Suprapubic skin (tissue), 4 donors: ENCODE results near the gene PRORP. TPM values are rescaled to one million over a fixed set of nuclear protein-coding genes. Genes with fewer than 3 reads are reported as not detected.

Source experiments
- DNase-seq, 2 donors: peaks; one replicate each; pipeline ENCODE4 v3.0.0-alpha.2; 2019; ENCODE audit warnings: low spot score in 2 of 2
- H3K27ac ChIP-seq: fragments of 200-600 bp; sonication (generic); one replicate; pipeline ENCODE4 v1.5.1; 2019
- H3K27me3 ChIP-seq: fragments of 200-600 bp; sonication (generic); one replicate; pipeline ENCODE4 v1.5.1; 2019
- H3K36me3 ChIP-seq: fragments of 200-600 bp; sonication (generic); one replicate; pipeline ENCODE4 v1.5.1; 2019
- H3K4me1 ChIP-seq: fragments of 200-600 bp; sonication (generic); one replicate; pipeline ENCODE4 v1.5.1; 2019
- H3K4me3 ChIP-seq: fragments of 200-600 bp; sonication (generic); one replicate; pipeline ENCODE4 v1.5.1; 2019; ENCODE audit warnings: mild to moderate bottlenecking
- H3K9me3 ChIP-seq: fragments of 200-600 bp; sonication (generic); one replicate; pipeline ENCODE4 v1.5.1; 2019
- CTCF ChIP-seq, 2 donors: fragments of 200-600 bp in 1 of 2; fragments of 450-650 bp in 1 of 2; sonication (generic) in 1 of 2; IDR thresholded peaks; one replicate each; pipeline ENCODE4 v1.5.1; 2016 to 2019; ENCODE audit warnings: antibody characterized with exemption in 2 of 2, mild to moderate bottlenecking in 1 of 2, moderate library complexity in 1 of 2
- EP300 ChIP-seq: sonication (generic); formaldehyde crosslinking; IDR thresholded peaks from one replicate; pipeline ENCODE4 v1.6.1; 2017; ENCODE audit warnings: antibody characterized with exemption
- POLR2A ChIP-seq, 2 donors: fragments of 450-650 bp; IDR thresholded peaks; one replicate each; pipeline ENCODE4 v1.6.1; 2017; ENCODE audit warnings: antibody characterized with exemption in 2 of 2, mild to moderate bottlenecking in 2 of 2, moderate library complexity in 2 of 2
- POLR2AphosphoS5 ChIP-seq, 3 donors: sonication (generic); formaldehyde crosslinking; IDR thresholded peaks; one replicate each; pipeline ENCODE4 v1.6.1; 2017; ENCODE audit warnings: antibody characterized with exemption in 3 of 3
- WGBS: methylation state at CpG from one replicate; pipeline ENCODE4 v1.1.5; 2018; 5-methylcytosine and 5-hydroxymethylcytosine counted together
- total RNA-seq, 4 donors: library from RNA; depleted of rRNA; stranded (reverse); fragments of >200 nt; gene quantifications; one replicate each; pipeline ENCODE4 v1.1.0, GENCODE V29; 2016

The PRORP gene
- total RNA-seq, 4 donors from 2014 or later = 31.6 to 45.2 (median 40.9) TPM

- H3K9me3 ChIP-seq = no peaks in the 10 kb centered on the region
- WGBS = 18% methylated on average over 3 of the region's 3 CpGs
- DNase-seq = no peak
- peak overlapping the region; percentile 67 for H3K4me3 ChIP-seq
- H3K36me3 ChIP-seq = no peaks in the 10 kb centered on the region
- TF ChIP-seq CTCF (IDR thresholded peaks at IDR 0.05) (no peak), EP300 (no peak)
- H3K27ac ChIP-seq = peak overlapping the region; percentile 97
- H3K4me1 ChIP-seq = peaks cover 33% of the 10 kb centered on the region
- no peaks in the 10 kb centered on the region for H3K27me3 ChIP-seq
These were observed 994 bp downstream of the PRORP start for GRCh38 chr14:35123388-35123703.

- no peak for DNase-seq
- Histone ChIP-seq H3K9me3 (no peaks in the 10 kb centered on the region), H3K4me3 (no peak overlapping the region), H3K27me3 (no peaks in the 10 kb centered on the region), H3K4me1 (peaks cover 33% of the 10 kb centered on the region), H3K27ac (no peak overlapping the region), H3K36me3 (no peaks in the 10 kb centered on the region)
- TF ChIP-seq POLR2A (IDR thresholded peaks at IDR 0.05) = no peak
- TF ChIP-seq POLR2AphosphoS5 (IDR thresholded peaks at IDR 0.05) = no peak
- TF ChIP-seq CTCF (IDR thresholded peaks at IDR 0.05) = no peak
- TF ChIP-seq EP300 = no peak
- 88% methylated on average over 1 of the region's 1 CpG for WGBS
These were observed 1.8 kb downstream of the PRORP start for GRCh38 chr14:35124127-35124526.

- H3K9me3 ChIP-seq = no peaks in the 10 kb centered on the region
- 80% methylated on average over 5 of the region's 6 CpGs for WGBS
- no peak overlapping the region for H3K4me3 ChIP-seq
- H3K4me1 ChIP-seq = peaks cover 4% of the 10 kb centered on the region
- TF ChIP-seq POLR2AphosphoS5 (IDR thresholded peaks at IDR 0.05) (no peak), CTCF (IDR thresholded peaks at IDR 0.05) (no peak), EP300 (no peak), POLR2A (IDR thresholded peaks at IDR 0.05) (no peak)
- H3K27me3 ChIP-seq = no peaks in the 10 kb centered on the region
- DNase-seq = no peak
- no peak overlapping the region for H3K27ac ChIP-seq
- peaks cover 33% of the 10 kb centered on the region for H3K36me3 ChIP-seq
These were observed 11.4 kb downstream of the PRORP start for GRCh38 chr14:35133542-35134328.

GRCh38 chr14:35134329-35135123, 12.2 kb downstream of the PRORP start:
- H3K27ac ChIP-seq = no peak overlapping the region
- H3K4me3 ChIP-seq = no peak overlapping the region
- WGBS = 77% methylated on average over 3 of the region's 4 CpGs
- no peaks in the 10 kb centered on the region for H3K9me3 ChIP-seq
- H3K27me3 ChIP-seq = no peaks in the 10 kb centered on the region
- peaks cover 4% of the 10 kb centered on the region for H3K4me1 ChIP-seq
- DNase-seq = no peak
- TF ChIP-seq POLR2A (IDR thresholded peaks at IDR 0.05) (no peak), EP300 (no peak), POLR2AphosphoS5 (IDR thresholded peaks at IDR 0.05) (no peak), CTCF (IDR thresholded peaks at IDR 0.05) (no peak)
- peaks cover 33% of the 10 kb centered on the region for H3K36me3 ChIP-seq

GRCh38 chr14:35138585-35138984, 16.2 kb downstream of the PRORP start:
- TF ChIP-seq POLR2AphosphoS5 (IDR thresholded peaks at IDR 0.05) (no peak), CTCF (IDR thresholded peaks at IDR 0.05) (no peak), POLR2A (IDR thresholded peaks at IDR 0.05) (no peak), EP300 (no peak)
- Histone ChIP-seq H3K4me1 (peaks cover 4% of the 10 kb centered on the region), H3K9me3 (no peaks in the 10 kb centered on the region), H3K36me3 (peaks cover 27% of the 10 kb centered on the region), H3K27ac (no peak overlapping the region), H3K4me3 (no peak overlapping the region), H3K27me3 (no peaks in the 10 kb centered on the region)
- DNase-seq = no peak
- WGBS = no CpG with 5 or more reads among the region's 5 CpGs
